HEK293 (cell line): Measurements from ENCODE around the gene CCDC51.

ENCODE experiments used
- CTCF ChIA-PET: fragments of 350-600 bp; formaldehyde crosslinking; extraction: SDS; loops from one replicate; lab custom pipeline; 2021; ENCODE audit warnings: antibody characterized with exemption; lab: Yijun Ruan, JAX
- POLR2A ChIA-PET: fragments of 300-600 bp; formaldehyde crosslinking; extraction: SDS; loops from one replicate; lab custom pipeline; 2020; ENCODE audit warnings: antibody characterized with exemption, inconsistent platforms; lab: Yijun Ruan, JAX
- H3K27ac ChIP-seq: fragments of 200-500 bp; sonication (Bioruptor generic); 2 replicates; pipeline ENCODE4 v1.5.1; 2014; ENCODE audit warnings: low read depth, low read length, control low read depth, inconsistent platforms; ENCODE audit errors: extremely low read depth
- H3K36me3 ChIP-seq, 2 experiments: fragments of 200-500 bp in 1 of 2; sonication (Bioruptor generic) in 1 of 2; 1 replicate in 1 of 2; 2 replicates in 1 of 2; pipeline ENCODE4 v1.5.1; 2014 to 2017; ENCODE audit warnings: inconsistent platforms in 2 of 2, low read length in 2 of 2; ENCODE audit not compliant: control insufficient read depth in 2 of 2, insufficient read depth in 1 of 2
- H3K4me1 ChIP-seq: fragments of 200-500 bp; sonication (Bioruptor generic); 2 replicates; pipeline ENCODE4 v1.5.1; 2014; ENCODE audit warnings: mild to moderate bottlenecking, low read length, inconsistent platforms; ENCODE audit not compliant: control insufficient read depth, insufficient read depth
- H3K4me3 ChIP-seq: 2 replicates; pipeline ENCODE4 v1.5.1; 2011; ENCODE audit warnings: low read depth, mild to moderate bottlenecking, control low read depth, low read length, moderate library complexity
- H3K9me3 ChIP-seq: fragments of 200-500 bp; sonication (Bioruptor generic); 2 replicates; pipeline ENCODE4 v1.5.1; 2014; ENCODE audit warnings: low read depth, low read length, inconsistent platforms; ENCODE audit not compliant: control insufficient read depth, insufficient read depth
- BCL11B ChIP-seq: fragments of 450-650 bp; formaldehyde crosslinking; IDR thresholded peaks from 2 replicates; pipeline ENCODE4 v1.5.1; 2016; ENCODE audit warnings: low read depth, missing biosample characterization, missing genetic modification characterization
- BCL6B ChIP-seq: fragments of 450-650 bp; formaldehyde crosslinking; IDR thresholded peaks from 2 replicates; pipeline ENCODE4 v1.5.1; 2017; ENCODE audit warnings: missing biosample characterization, missing genetic modification characterization
- OSR2 ChIP-seq: fragments of 450-650 bp; formaldehyde crosslinking; IDR thresholded peaks from 2 replicates; pipeline ENCODE4 v1.5.1; 2016; ENCODE audit warnings: missing biosample characterization, missing genetic modification characterization
- SALL2 ChIP-seq: fragments of 450-650 bp; formaldehyde crosslinking; IDR thresholded peaks from 2 replicates; pipeline ENCODE4 v1.5.0; 2017; ENCODE audit warnings: missing biosample characterization, mild to moderate bottlenecking, missing genetic modification characterization, borderline replicate concordance
- ZBTB1 ChIP-seq: fragments of 450-650 bp; formaldehyde crosslinking; IDR thresholded peaks from 2 replicates; pipeline ENCODE4 v1.5.1; 2016; ENCODE audit warnings: missing biosample characterization, missing genetic modification characterization
- ZBTB11 ChIP-seq: fragments of 450-650 bp; formaldehyde crosslinking; conservative IDR thresholded peaks from 2 replicates; pipeline ENCODE4 v1.5.1; 2016; ENCODE audit warnings: low read depth, missing biosample characterization, missing genetic modification characterization
- ZBTB44 ChIP-seq: fragments of 450-650 bp; IDR thresholded peaks from 2 replicates; pipeline ENCODE4 v1.5.1; 2018; ENCODE audit warnings: missing biosample characterization, mild to moderate bottlenecking, missing genetic modification characterization
- ZBTB6 ChIP-seq: fragments of 450-650 bp; formaldehyde crosslinking; IDR thresholded peaks from 2 replicates; pipeline ENCODE4 v1.5.1; 2017; ENCODE audit warnings: missing biosample characterization, missing genetic modification characterization
- ZIC2 ChIP-seq: fragments of 450-650 bp; formaldehyde crosslinking; IDR thresholded peaks from 2 replicates; pipeline ENCODE4 v1.5.1; 2016; ENCODE audit warnings: missing biosample characterization, missing genetic modification characterization
- ZNF132 ChIP-seq: fragments of 450-650 bp; formaldehyde crosslinking; IDR thresholded peaks from 2 replicates; pipeline ENCODE4 v1.5.1; 2017; ENCODE audit warnings: missing biosample characterization, missing genetic modification characterization, borderline replicate concordance
- ZNF157 ChIP-seq: fragments of 450-650 bp; formaldehyde crosslinking; IDR thresholded peaks from 2 replicates; pipeline ENCODE4 v1.5.1; 2016; ENCODE audit warnings: missing biosample characterization, missing genetic modification characterization
- ZNF221 ChIP-seq: fragments of 450-650 bp; formaldehyde crosslinking; IDR thresholded peaks from 2 replicates; pipeline ENCODE4 v1.5.1; 2017; ENCODE audit warnings: missing biosample characterization, missing genetic modification characterization, borderline replicate concordance
- ZNF280C ChIP-seq: fragments of 450-650 bp; formaldehyde crosslinking; IDR thresholded peaks from 2 replicates; pipeline ENCODE4 v1.5.1; 2016; ENCODE audit warnings: missing biosample characterization, missing genetic modification characterization
- ZNF292 ChIP-seq: fragments of 450-650 bp; formaldehyde crosslinking; IDR thresholded peaks from 2 replicates; pipeline ENCODE4 v1.5.1; 2016; ENCODE audit warnings: low read depth, missing biosample characterization, missing genetic modification characterization, borderline replicate concordance
- ZNF549 ChIP-seq: fragments of 450-650 bp; IDR thresholded peaks from 2 replicates; pipeline ENCODE4 v1.5.1; 2018; ENCODE audit warnings: missing biosample characterization, missing genetic modification characterization, mild to moderate bottlenecking, inconsistent platforms, moderate library complexity
- ZNF571 ChIP-seq: fragments of 450-650 bp; formaldehyde crosslinking; IDR thresholded peaks from 2 replicates; pipeline ENCODE4 v1.5.0; 2017; ENCODE audit warnings: missing biosample characterization, missing genetic modification characterization
- ZNF596 ChIP-seq: fragments of 450-650 bp; IDR thresholded peaks from 2 replicates; pipeline ENCODE4 v1.5.0; 2018; ENCODE audit warnings: missing biosample characterization, mild to moderate bottlenecking, missing genetic modification characterization, moderate library complexity
- ZNF629 ChIP-seq: fragments of 450-650 bp; formaldehyde crosslinking; IDR thresholded peaks from 2 replicates; pipeline ENCODE4 v1.5.1; 2017; ENCODE audit warnings: missing biosample characterization, missing genetic modification characterization
- ZNF785 ChIP-seq: fragments of 450-650 bp; formaldehyde crosslinking; IDR thresholded peaks from 2 replicates; pipeline ENCODE4 v1.5.1; 2016; ENCODE audit warnings: missing biosample characterization, missing genetic modification characterization
- ZNF791 ChIP-seq: fragments of 450-650 bp; formaldehyde crosslinking; IDR thresholded peaks from 2 replicates; pipeline ENCODE4 v1.5.1; 2016; ENCODE audit warnings: missing biosample characterization, missing genetic modification characterization
- ZNF792 ChIP-seq: fragments of 450-650 bp; formaldehyde crosslinking; IDR thresholded peaks from 2 replicates; pipeline ENCODE4 v1.5.1; 2016; ENCODE audit warnings: missing biosample characterization, missing genetic modification characterization
- ZSCAN23 ChIP-seq: fragments of 450-650 bp; formaldehyde crosslinking; IDR thresholded peaks from 2 replicates; pipeline ENCODE4 v1.5.1; 2016; ENCODE audit warnings: missing biosample characterization, missing genetic modification characterization
- ZSCAN5A ChIP-seq: fragments of 450-650 bp; formaldehyde crosslinking; IDR thresholded peaks from 2 replicates; pipeline ENCODE4 v1.5.1; 2016; ENCODE audit warnings: missing biosample characterization, missing genetic modification characterization

CCDC51 gene

GRCh38 chr3:48465237-48465530 is 25.3 kb upstream of the CCDC51 start:
- POLR2A ChIA-PET = no interaction called here
- no peak overlapping the region for H3K4me3 ChIP-seq
- no peak overlapping the region for H3K27ac ChIP-seq
- CTCF ChIA-PET = no interaction called here
- peaks cover 0 to 81% of the 10 kb centered on the region in 2 experiments; a peak in 1 of 3 replicates for H3K36me3 ChIP-seq
- no peak for TF ChIP-seq ZNF549 (tag by site-specific recombination)
- no peak for TF ChIP-seq ZIC2 (tag by site-specific recombination)
- no peak for TF ChIP-seq ZNF221
- TF ChIP-seq ZNF292 (tag by site-specific recombination) = no peak
- no peak for TF ChIP-seq ZSCAN5A (tag by site-specific recombination)
- no peak for TF ChIP-seq SALL2
- TF ChIP-seq ZSCAN23 = no peak
- TF ChIP-seq ZNF629 = no peak
- TF ChIP-seq ZBTB44 (tag by site-specific recombination) = no peak
- no peak for TF ChIP-seq ZNF791 (tag by site-specific recombination)
- no peak for TF ChIP-seq ZNF785 (tag by site-specific recombination)
- H3K9me3 ChIP-seq = no peaks in the 10 kb centered on the region
- no peaks in the 10 kb centered on the region for H3K4me1 ChIP-seq

- ChIA-PET CTCF (interaction anchor here (2.7 kb wide), 1 partner anchor 29 kb away, joined by 6 read pairs; no protein-coding TSS in a partner anchor), POLR2A (no interaction called here)
- Histone ChIP-seq H3K9me3 (no peaks in the 10 kb centered on the region), H3K36me3 (peaks cover 0 to 81% of the 10 kb centered on the region in 2 experiments; a peak in 1 of 3 replicates), H3K4me3 (no peak overlapping the region), H3K27ac (no peak overlapping the region), H3K4me1 (no peaks in the 10 kb centered on the region)
- TF ChIP-seq BCL11B (tag by site-specific recombination) (no peak), ZNF157 (tag by site-specific recombination) (no peak), ZNF792 (tag by site-specific recombination) (no peak), ZNF280C (no peak), ZNF596 (tag by site-specific recombination) (no peak), ZBTB6 (no peak), OSR2 (tag by site-specific recombination) (no peak), ZBTB1 (no peak), ZNF571 (no peak), ZNF785 (tag by site-specific recombination) (no peak), ZNF132 (tag by site-specific recombination) (no peak), BCL6B (tag by site-specific recombination) (no peak), ZBTB11 (tag by site-specific recombination) (no peak)
These were observed 24.8 kb upstream of the CCDC51 start for GRCh38 chr3:48464713-48465221.
